Gastrocnemius medialis (tissue), 4 donors: ENCODE measurements around the gene GCDH. TPM values are rescaled to one million over a fixed set of nuclear protein-coding genes. Genes with fewer than 3 reads are reported as not detected.

Source experiments
- ATAC-seq, 2 donors: fragments of 150-250 bp; one replicate each; pipeline ENCODE4 v1.9.1; 2016
- DNase-seq, 2 donors: peaks; one replicate each; pipeline ENCODE4 v3.0.0-alpha.2; 2019
- H3K27ac ChIP-seq, 4 donors: fragments of 200-600 bp; sonication (generic); 1 replicate in 1 of 4; 2 replicates in 3 of 4; pipeline ENCODE4 v1.5.1; 2016 to 2018; ENCODE audit warnings: mild to moderate bottlenecking in 2 of 4, moderate library complexity in 1 of 4
- H3K27me3 ChIP-seq, 3 donors: fragments of 200-600 bp; sonication (generic) in 2 of 3; 1 replicate in 1 of 3; 2 replicates in 2 of 3; pipeline versions ENCODE4 v1.5.1 to v1.6.0; 2016 to 2019; ENCODE audit warnings: mild to moderate bottlenecking in 1 of 3, moderate library complexity in 1 of 3
- H3K36me3 ChIP-seq, 2 donors: fragments of 200-600 bp; sonication (generic) in 1 of 2; one replicate each; pipeline ENCODE4 v1.5.1; 2017 to 2018
- H3K4me1 ChIP-seq, 2 donors: fragments of 200-600 bp; sonication (generic) in 1 of 2; one replicate each; pipeline ENCODE4 v1.5.1; 2016 to 2017; ENCODE audit warnings: mild to moderate bottlenecking in 2 of 2
- H3K4me3 ChIP-seq, 4 donors: fragments of 200-600 bp; sonication (generic) in 3 of 4; 1 replicate in 1 of 4; 2 replicates in 3 of 4; pipeline ENCODE4 v1.5.1; 2016 to 2019; ENCODE audit warnings: mild to moderate bottlenecking in 2 of 4
- H3K9me3 ChIP-seq, 3 donors: fragments of 200-600 bp; sonication (generic) in 2 of 3; 1 replicate in 1 of 3; 2 replicates in 2 of 3; pipeline ENCODE4 v1.5.1; 2016 to 2019
- POLR2A ChIP-seq, 2 donors: fragments of 450-650 bp; IDR thresholded peaks; one replicate each; pipeline ENCODE4 v1.6.1; 2017; ENCODE audit warnings: antibody characterized with exemption in 2 of 2, mild to moderate bottlenecking in 2 of 2, moderate library complexity in 2 of 2
- in situ Hi-C, 4 donors: fragments of 200-750 bp; cut with MboI; loops; one replicate each; pipeline versions ENCODE4 v1.15.0 to v1.8.0; 2017; ENCODE audit warnings: low sequenced_read_pairs in 4 of 4
- intact Hi-C: fragments of 100-400 bp; cut with DNase I; formaldehyde crosslinking; loops from one replicate; pipeline ENCODE4 v1.15.1; 2023; ENCODE audit warnings: low total_unique reads
- total RNA-seq, 4 donors: library from RNA; depleted of rRNA; stranded (reverse); fragments of >200 nt; gene quantifications; one replicate each; pipeline versions ENCODE4 v1.1.0 to v1.2.3, GENCODE V29; 2016
- TF ChIP-seq, protein P1 (sequence below), 5 experiments: fragments of 450-650 bp in 3 of 5; fragments of 200-600 bp in 2 of 5; sonication (generic) in 2 of 5; IDR thresholded peaks in 4 of 5; conservative IDR thresholded peaks in 1 of 5; 1 replicate in 4 of 5; 2 replicates in 1 of 5; pipeline ENCODE4 v1.5.1; 2016 to 2019; ENCODE audit warnings: antibody characterized with exemption in 5 of 5, mild to moderate bottlenecking in 3 of 5, moderate library complexity in 3 of 5

Gene GCDH
- total RNA-seq, 4 donors from 2014 or later, result 35.6 to 83.8 (median 54.1) TPM

DNA sequence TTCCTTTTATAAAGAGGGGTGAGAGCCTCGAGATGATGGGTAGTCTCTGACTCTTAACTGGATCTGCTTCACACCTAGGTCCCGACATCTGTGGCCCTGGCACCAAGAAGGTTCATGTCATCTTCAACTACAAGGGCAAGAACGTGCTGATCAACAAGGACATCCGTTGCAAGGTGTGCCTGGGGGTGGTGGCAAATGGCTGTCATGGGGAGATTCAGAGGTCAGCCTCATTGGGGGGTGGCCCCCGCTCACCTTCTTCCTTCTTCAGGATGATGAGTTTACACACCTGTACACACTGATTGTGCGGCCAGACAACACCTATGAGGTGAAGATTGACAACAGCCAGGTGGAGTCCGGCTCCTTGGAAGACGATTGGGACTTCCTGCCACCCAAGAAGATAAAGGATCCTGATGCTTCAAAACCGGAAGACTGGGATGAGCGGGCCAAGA, 49.0 kb downstream of the GCDH start:
- DNase-seq (no peak), ATAC-seq (no peak)
- Histone ChIP-seq H3K9me3 (no peaks in the 10 kb centered on the region), H3K27ac (peak overlapping the region; percentile 83 to 99 (median 96)), H3K4me1 (peaks cover 24 to 26% of the 10 kb centered on the region in 2 donors), H3K36me3 (peaks cover 0 to 48% of the 10 kb centered on the region in 2 donors), H3K27me3 (no peaks in the 10 kb centered on the region), H3K4me3 (peak overlapping the region in 3 of 4 donors; percentile 73 to 99 (median 99))
- no peak for TF ChIP-seq POLR2A (IDR thresholded peaks at IDR 0.05)
- TF ChIP-seq, protein P1, sequence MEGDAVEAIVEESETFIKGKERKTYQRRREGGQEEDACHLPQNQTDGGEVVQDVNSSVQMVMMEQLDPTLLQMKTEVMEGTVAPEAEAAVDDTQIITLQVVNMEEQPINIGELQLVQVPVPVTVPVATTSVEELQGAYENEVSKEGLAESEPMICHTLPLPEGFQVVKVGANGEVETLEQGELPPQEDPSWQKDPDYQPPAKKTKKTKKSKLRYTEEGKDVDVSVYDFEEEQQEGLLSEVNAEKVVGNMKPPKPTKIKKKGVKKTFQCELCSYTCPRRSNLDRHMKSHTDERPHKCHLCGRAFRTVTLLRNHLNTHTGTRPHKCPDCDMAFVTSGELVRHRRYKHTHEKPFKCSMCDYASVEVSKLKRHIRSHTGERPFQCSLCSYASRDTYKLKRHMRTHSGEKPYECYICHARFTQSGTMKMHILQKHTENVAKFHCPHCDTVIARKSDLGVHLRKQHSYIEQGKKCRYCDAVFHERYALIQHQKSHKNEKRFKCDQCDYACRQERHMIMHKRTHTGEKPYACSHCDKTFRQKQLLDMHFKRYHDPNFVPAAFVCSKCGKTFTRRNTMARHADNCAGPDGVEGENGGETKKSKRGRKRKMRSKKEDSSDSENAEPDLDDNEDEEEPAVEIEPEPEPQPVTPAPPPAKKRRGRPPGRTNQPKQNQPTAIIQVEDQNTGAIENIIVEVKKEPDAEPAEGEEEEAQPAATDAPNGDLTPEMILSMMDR (IDR thresholded peaks at IDR 0.05 in 4 of 5, conservative IDR thresholded peaks at IDR 0.05 in 1 of 5), result no peak
- intact Hi-C loops (loop anchor here (10.0 kb wide), 1 partner anchor 905 kb away; no protein-coding TSS in a partner anchor), in situ Hi-C loops (no loop called here)

GRCh38 chr19:12940897-12941296, 49.9 kb downstream of the GCDH start:
- TF ChIP-seq, protein P1 (IDR thresholded peaks at IDR 0.05 in 4 of 5, conservative IDR thresholded peaks at IDR 0.05 in 1 of 5), result no peak
- TF ChIP-seq POLR2A (IDR thresholded peaks at IDR 0.05), result no peak
- in situ Hi-C loops (no loop called here), intact Hi-C loops (loop anchor here (10.0 kb wide), 1 partner anchor 904 kb away; no protein-coding TSS in a partner anchor)
- peaks cover 0 to 48% of the 10 kb centered on the region in 2 donors for H3K36me3 ChIP-seq
- H3K4me1 ChIP-seq, result peaks cover 24 to 26% of the 10 kb centered on the region in 2 donors
- peak overlapping the region in 1 of 4 donors; percentile 99 for H3K27ac ChIP-seq
- no peaks in the 10 kb centered on the region for H3K27me3 ChIP-seq
- DNase-seq, result no peak
- ATAC-seq, result no peak
- no peaks in the 10 kb centered on the region for H3K9me3 ChIP-seq
- no peak overlapping the region for H3K4me3 ChIP-seq

DNA sequence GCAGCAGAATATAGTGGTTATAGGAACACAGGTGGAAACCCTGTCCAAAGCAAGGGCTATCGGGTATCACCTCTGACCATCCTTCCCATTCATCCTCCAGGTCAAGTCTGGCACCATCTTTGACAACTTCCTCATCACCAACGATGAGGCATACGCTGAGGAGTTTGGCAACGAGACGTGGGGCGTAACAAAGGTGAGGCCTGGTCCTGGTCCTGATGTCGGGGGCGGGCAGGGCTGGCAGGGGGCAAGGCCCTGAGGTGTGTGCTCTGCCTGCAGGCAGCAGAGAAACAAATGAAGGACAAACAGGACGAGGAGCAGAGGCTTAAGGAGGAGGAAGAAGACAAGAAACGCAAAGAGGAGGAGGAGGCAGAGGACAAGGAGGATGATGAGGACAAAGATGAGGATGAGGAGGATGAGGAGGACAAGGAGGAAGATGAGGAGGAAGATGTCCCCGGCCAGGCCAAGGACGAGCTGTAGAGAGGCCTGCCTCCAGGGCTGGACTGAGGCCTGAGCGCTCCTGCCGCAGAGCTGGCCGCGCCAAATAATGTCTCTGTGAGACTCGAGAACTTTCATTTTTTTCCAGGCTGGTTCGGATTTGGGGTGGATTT, 52.6 kb downstream of the GCDH start:
- Histone ChIP-seq H3K4me3 (no peak overlapping the region), H3K27ac (peak overlapping the region in 2 of 4 donors; percentile 10 to 58), H3K4me1 (peaks cover 31 to 41% of the 10 kb centered on the region in 2 donors), H3K9me3 (no peaks in the 10 kb centered on the region), H3K36me3 (peaks cover 0 to 61% of the 10 kb centered on the region in 2 donors), H3K27me3 (no peaks in the 10 kb centered on the region)
- no peak for DNase-seq
- in situ Hi-C loops, result no loop called here
- TF ChIP-seq POLR2A (IDR thresholded peaks at IDR 0.05), result no peak
- TF ChIP-seq, protein P1 (IDR thresholded peaks at IDR 0.05 in 4 of 5, conservative IDR thresholded peaks at IDR 0.05 in 1 of 5), result no peak
- ATAC-seq, result no peak
- intact Hi-C loops, result loop anchor here (10.0 kb wide), 1 partner anchor 901 kb away; no protein-coding TSS in a partner anchor

GRCh38 chr19:12944104-12944674, 53.2 kb downstream of the GCDH start:
- in situ Hi-C loops, result no loop called here

More at GRCh38 chr19:12944104-12944674, 53.2 kb downstream of the GCDH start:
- ATAC-seq (no peak), DNase-seq (no peak)
- TF ChIP-seq POLR2A (IDR thresholded peaks at IDR 0.05), result no peak
- TF ChIP-seq, protein P1 (IDR thresholded peaks at IDR 0.05 in 4 of 5, conservative IDR thresholded peaks at IDR 0.05 in 1 of 5), result no peak
- no peak overlapping the region for H3K4me3 ChIP-seq
- intact Hi-C loops, result loop anchor here (10.0 kb wide), 1 partner anchor 901 kb away; no protein-coding TSS in a partner anchor
- H3K4me1 ChIP-seq, result peaks cover 34 to 38% of the 10 kb centered on the region in 2 donors
- H3K9me3 ChIP-seq, result no peaks in the 10 kb centered on the region
- H3K27me3 ChIP-seq, result no peaks in the 10 kb centered on the region
- H3K36me3 ChIP-seq, result peaks cover 0 to 67% of the 10 kb centered on the region in 2 donors
- H3K27ac ChIP-seq, result peak overlapping the region in 3 of 4 donors; percentile 96 to 99 (median 96)
